ENCODE results near the gene PIK3R4.

Gene PIK3R4

DNA sequence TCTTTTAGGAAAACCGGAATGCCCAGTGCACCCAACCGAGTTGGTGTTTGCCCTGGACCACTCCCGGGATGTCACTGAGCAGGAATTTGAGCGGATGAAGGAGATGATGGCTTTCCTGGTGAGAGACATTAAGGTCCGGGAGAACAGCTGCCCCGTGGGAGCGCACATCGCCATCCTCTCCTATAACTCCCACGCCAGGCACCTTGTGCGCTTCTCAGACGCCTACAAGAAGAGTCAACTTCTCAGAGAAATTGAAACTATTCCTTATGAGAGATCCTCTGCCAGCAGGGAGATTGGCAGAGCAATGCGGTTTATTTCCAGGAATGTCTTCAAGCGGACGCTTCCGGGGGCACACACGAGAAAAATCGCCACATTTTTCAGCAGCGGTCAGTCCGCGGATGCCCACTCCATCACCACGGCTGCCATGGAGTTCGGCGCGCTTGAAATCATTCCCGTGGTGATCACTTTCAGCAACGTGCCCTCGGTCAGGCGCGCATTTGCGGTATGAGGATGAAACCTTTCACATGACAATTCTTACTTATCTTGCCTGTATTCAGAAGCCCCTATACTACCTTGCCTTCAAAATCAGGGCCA is 97.5 kb downstream of the PIK3R4 start:
- H3K4me3 ChIP-seq (replicated peaks; ENCODE audit: low read depth, low read length): no peak overlapping the region
- TF ChIP-seq, protein P1, sequence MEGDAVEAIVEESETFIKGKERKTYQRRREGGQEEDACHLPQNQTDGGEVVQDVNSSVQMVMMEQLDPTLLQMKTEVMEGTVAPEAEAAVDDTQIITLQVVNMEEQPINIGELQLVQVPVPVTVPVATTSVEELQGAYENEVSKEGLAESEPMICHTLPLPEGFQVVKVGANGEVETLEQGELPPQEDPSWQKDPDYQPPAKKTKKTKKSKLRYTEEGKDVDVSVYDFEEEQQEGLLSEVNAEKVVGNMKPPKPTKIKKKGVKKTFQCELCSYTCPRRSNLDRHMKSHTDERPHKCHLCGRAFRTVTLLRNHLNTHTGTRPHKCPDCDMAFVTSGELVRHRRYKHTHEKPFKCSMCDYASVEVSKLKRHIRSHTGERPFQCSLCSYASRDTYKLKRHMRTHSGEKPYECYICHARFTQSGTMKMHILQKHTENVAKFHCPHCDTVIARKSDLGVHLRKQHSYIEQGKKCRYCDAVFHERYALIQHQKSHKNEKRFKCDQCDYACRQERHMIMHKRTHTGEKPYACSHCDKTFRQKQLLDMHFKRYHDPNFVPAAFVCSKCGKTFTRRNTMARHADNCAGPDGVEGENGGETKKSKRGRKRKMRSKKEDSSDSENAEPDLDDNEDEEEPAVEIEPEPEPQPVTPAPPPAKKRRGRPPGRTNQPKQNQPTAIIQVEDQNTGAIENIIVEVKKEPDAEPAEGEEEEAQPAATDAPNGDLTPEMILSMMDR (IDR thresholded peaks at IDR 0.05; ENCODE audit: low read length, missing control alignments): no peak
- no peak for DNase-seq (ENCODE audit: low read depth)

DNA sequence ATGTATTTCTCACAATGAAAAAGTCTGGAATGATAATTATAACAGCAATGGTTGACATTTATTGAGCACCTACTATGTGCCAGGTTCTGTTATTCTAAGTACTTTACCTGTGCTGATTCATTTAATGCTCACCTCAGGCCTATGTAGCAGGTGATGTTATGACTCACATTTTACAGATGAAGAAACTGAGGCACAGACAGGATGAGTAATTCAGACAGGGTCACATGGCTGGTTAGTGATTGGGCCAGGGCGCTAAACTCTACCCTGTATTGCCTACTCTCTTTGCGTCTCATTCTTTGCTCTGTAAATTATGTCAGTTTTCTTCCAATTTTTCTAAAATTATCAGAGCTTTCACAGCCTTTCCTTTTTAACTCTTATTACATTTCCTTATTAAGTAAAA is 98.3 kb downstream of the PIK3R4 start:
- TF ChIP-seq, protein P1 (IDR thresholded peaks at IDR 0.05; ENCODE audit: low read length, missing control alignments): no peak
- no peak for DNase-seq (ENCODE audit: low read depth)
- H3K4me3 ChIP-seq (replicated peaks; ENCODE audit: low read depth, low read length): no peak overlapping the region

DNA sequence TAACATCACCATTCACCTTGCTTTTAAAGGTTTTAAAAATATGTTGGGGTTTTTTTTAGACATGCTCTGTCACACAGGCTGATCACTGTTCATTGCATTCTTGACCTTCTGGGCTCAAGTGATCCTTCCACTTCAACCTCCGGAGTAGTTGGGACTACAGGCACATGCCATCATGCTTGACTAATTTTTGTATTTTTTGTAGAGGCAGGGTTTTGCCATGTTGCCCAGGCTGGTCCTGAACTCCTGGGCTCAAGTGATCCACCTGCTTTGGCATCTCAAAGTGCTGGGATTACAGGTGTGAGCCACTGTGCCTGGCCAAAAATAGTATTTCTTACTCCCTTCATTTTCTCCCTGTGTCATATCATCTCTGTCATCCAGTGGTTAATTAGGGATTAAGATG is 101.4 kb downstream of the PIK3R4 start:
- TF ChIP-seq, protein P1 (IDR thresholded peaks at IDR 0.05; ENCODE audit: low read length, missing control alignments): no peak
- no peak overlapping the region for H3K4me3 ChIP-seq (replicated peaks; ENCODE audit: low read depth, low read length)
- DNase-seq (ENCODE audit: low read depth): no peak

DNA sequence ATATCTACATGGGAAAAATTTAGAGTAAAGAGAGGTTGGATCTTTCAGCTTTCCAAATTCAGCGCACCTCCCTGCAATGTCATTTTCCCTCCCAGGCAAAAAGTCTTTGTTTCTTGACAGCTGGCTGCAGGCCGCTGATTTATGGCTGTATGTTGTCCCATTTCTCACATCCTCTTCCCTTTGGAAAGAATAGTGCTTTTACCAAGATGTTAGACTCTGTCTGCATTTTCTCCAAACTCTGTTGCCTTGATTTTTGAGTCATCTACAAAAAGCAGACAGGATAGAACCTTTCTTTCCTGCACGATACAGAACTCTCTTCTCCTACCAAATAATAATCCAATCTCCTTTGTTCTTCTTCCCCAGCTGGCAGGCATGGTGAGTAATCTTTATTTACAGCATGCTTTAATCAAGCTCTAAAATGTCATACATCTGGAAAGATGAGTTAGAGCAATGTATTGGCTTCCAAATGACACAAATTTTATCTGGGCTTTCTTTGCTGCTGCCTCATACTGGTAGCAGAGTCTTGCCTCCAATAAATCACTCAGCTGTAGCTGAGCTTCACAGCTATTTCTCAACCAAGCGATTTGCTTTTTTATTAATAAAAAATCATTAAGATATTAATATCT is 101.9 kb downstream of the PIK3R4 start:
- TF ChIP-seq, protein P1 (IDR thresholded peaks at IDR 0.05; ENCODE audit: low read length, missing control alignments): no peak

DNA sequence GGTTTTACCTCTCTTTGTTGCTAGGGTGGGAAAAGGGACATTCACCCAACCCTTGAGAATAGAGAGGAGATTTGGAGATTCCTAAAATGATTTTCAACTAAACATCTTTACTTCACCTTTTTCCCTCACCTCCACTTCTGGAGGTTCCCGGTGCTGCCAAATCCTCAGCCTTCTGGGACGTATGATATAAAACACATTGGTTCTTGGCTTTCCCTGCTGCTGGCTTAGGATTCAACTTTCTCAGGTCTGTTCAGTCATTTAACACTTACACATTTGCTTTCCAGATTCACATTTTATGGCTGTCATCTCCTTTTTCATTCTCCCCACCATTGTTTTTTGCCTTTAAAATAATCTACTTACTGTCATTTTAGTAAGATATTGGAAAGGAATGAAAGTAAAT is 106.6 kb downstream of the PIK3R4 start:
- H3K4me3 ChIP-seq (replicated peaks; ENCODE audit: low read depth, low read length): no peak overlapping the region
- TF ChIP-seq, protein P1 (IDR thresholded peaks at IDR 0.05; ENCODE audit: low read length, missing control alignments): no peak
- no peak for DNase-seq (ENCODE audit: low read depth)

More for the DNA sequence above, 101.9 kb downstream of the PIK3R4 start:
- DNase-seq (ENCODE audit: low read depth): no peak
- H3K4me3 ChIP-seq (replicated peaks; ENCODE audit: low read depth, low read length): no peak overlapping the region

DNA sequence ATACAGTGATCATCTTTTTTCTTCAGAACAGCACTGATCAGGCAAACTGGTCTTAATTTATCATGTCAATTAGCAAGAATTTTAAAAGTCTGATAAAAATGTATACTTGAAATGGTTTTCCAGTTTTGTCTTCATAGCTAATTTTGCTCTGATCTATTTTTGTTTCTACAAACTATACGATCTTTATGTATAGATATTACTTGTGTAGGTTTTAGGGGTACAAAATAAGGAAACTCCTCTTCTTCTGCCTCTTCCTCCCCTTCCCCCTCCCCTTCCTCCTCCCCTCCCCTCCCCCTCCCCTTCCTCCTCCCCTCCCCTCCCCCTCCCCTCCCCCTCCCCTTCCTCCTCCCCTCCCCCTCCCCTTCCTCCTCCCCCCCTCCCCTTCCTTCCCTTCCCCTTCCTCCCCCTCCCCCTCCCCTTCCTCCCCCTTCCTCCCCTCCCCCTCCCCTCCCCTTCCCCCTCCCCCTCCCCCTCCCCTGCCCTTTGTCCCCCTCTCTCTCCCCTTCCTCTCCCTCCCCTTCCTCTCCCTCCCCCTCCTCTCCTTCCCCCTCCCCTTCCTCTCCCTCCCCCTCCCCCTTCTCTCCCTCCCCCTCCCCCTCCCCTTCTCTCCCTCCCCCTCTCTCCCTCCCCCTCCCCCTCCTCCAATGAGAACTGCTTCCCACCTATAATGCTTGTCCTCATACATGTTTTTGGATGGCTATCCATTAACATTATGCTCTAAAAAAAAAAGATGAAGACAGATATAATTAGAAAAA is 110.0 kb downstream of the PIK3R4 start:
- DNase-seq (ENCODE audit: low read depth): no peak
- no peak overlapping the region for H3K4me3 ChIP-seq (replicated peaks; ENCODE audit: low read depth, low read length)
- TF ChIP-seq, protein P1 (IDR thresholded peaks at IDR 0.05; ENCODE audit: low read length, missing control alignments): no peak

Data from fibroblast of pulmonary artery (primary cell).